MCF 10A (cell line): Measurements from ENCODE around the gene ARHGAP10. TPM values are rescaled to one million over a fixed set of nuclear protein-coding genes. Genes with fewer than 3 reads are reported as not detected.

Experiments
- BruUV-seq: library from RNA; stranded (reverse); fragments of 400-500 nt; replicated peaks from 2 replicates; lab custom pipeline; 2021; lab: Mats Ljungman, UMichigan
- CTCF ChIA-PET: fragments of 300-600 bp; sonication (Branson Sonifier 250); formaldehyde crosslinking; extraction: SDS; loops from one replicate; lab custom pipeline; 2021; ENCODE audit warnings: antibody characterized with exemption, inconsistent platforms; lab: Yijun Ruan, JAX
- POLR2A ChIA-PET: fragments of 300-600, 350-650 bp; sonication (Branson Sonifier 250); formaldehyde crosslinking; extraction: SDS; loops from one replicate; lab custom pipeline; 2020; ENCODE audit warnings: antibody characterized with exemption, inconsistent platforms; lab: Yijun Ruan, JAX
- DNase-seq: peaks from one replicate; pipeline ENCODE4 v3.0.0-alpha.2; 2018; ENCODE audit not compliant: unreplicated experiment
- H3K27ac Mint-ChIP-seq: one replicate; pipeline ENCODE4 v1.8.0; 2022; ENCODE audit warnings: mild to moderate bottlenecking, low read depth, mixed read lengths; ENCODE audit not compliant: unreplicated experiment
- H3K27me3 Mint-ChIP-seq: one replicate; pipeline ENCODE4 v1.8.0; 2022; ENCODE audit warnings: mixed read lengths; ENCODE audit not compliant: insufficient read depth, unreplicated experiment
- H3K36me3 Mint-ChIP-seq: one replicate; pipeline ENCODE4 v1.8.0; 2022; ENCODE audit warnings: mild to moderate bottlenecking, moderate library complexity, mixed read lengths; ENCODE audit not compliant: insufficient read depth, unreplicated experiment
- H3K4me1 Mint-ChIP-seq: one replicate; pipeline ENCODE4 v1.8.0; 2022; ENCODE audit warnings: mixed read lengths; ENCODE audit not compliant: insufficient read depth, unreplicated experiment
- H3K4me3 Mint-ChIP-seq: one replicate; pipeline ENCODE4 v1.8.0; 2022; ENCODE audit warnings: mild to moderate bottlenecking, moderate library complexity, mixed read lengths; ENCODE audit not compliant: unreplicated experiment
- H3K9me3 Mint-ChIP-seq: one replicate; pipeline ENCODE4 v1.8.0; 2022; ENCODE audit warnings: mixed read lengths; ENCODE audit not compliant: unreplicated experiment
- intact Hi-C: fragments of 100-400 bp; cut with micrococcal nuclease; formaldehyde crosslinking; loops from 2 replicates; pipeline ENCODE4 v1.14.1; 2022
- total RNA-seq: library from RNA; stranded (reverse); gene quantifications from 2 replicates; pipeline ENCODE4 v1.2.3, GENCODE V29; 2022
- TF ChIP-seq, protein P1 (sequence below): fragments of 200-600 bp; IDR thresholded peaks from one replicate; pipeline ENCODE4 v1.8.0; 2022; ENCODE audit warnings: antibody characterized with exemption, mild to moderate bottlenecking; ENCODE audit not compliant: unreplicated experiment

ARHGAP10 gene
- total RNA-seq, 1 experiment from 2014 or later, result 22.4 TPM

GRCh38 chr4:147863111-147863747, 131.3 kb downstream of the ARHGAP10 start:
- BruUV-seq, result no TSS peak
- H3K4me1 Mint-ChIP-seq, result no peaks in the 10 kb centered on the region
- no peak overlapping the region for H3K27ac Mint-ChIP-seq
- CTCF ChIA-PET, result interaction anchor here (0.5 to 7.7 kb wide), 8 partner anchors 14 to 289 kb away, joined by 3 to 247 read pairs (median 8); no protein-coding TSS in a partner anchor
- peaks cover 57% of the 10 kb centered on the region for H3K36me3 Mint-ChIP-seq
- H3K9me3 Mint-ChIP-seq, result no peaks in the 10 kb centered on the region
- H3K27me3 Mint-ChIP-seq, result no peaks in the 10 kb centered on the region
- H3K4me3 Mint-ChIP-seq, result no peak overlapping the region
- DNase-seq, result no peak
- POLR2A ChIA-PET, result interaction anchor here (0.7 to 1.3 kb wide), 2 partner anchors 41 to 179 kb away, joined by 3 to 6 read pairs; partner anchors contain the start of gene PRMT9
- TF ChIP-seq, protein P1, sequence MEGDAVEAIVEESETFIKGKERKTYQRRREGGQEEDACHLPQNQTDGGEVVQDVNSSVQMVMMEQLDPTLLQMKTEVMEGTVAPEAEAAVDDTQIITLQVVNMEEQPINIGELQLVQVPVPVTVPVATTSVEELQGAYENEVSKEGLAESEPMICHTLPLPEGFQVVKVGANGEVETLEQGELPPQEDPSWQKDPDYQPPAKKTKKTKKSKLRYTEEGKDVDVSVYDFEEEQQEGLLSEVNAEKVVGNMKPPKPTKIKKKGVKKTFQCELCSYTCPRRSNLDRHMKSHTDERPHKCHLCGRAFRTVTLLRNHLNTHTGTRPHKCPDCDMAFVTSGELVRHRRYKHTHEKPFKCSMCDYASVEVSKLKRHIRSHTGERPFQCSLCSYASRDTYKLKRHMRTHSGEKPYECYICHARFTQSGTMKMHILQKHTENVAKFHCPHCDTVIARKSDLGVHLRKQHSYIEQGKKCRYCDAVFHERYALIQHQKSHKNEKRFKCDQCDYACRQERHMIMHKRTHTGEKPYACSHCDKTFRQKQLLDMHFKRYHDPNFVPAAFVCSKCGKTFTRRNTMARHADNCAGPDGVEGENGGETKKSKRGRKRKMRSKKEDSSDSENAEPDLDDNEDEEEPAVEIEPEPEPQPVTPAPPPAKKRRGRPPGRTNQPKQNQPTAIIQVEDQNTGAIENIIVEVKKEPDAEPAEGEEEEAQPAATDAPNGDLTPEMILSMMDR, result no peak
- intact Hi-C loops, result no loop called here

DNA sequence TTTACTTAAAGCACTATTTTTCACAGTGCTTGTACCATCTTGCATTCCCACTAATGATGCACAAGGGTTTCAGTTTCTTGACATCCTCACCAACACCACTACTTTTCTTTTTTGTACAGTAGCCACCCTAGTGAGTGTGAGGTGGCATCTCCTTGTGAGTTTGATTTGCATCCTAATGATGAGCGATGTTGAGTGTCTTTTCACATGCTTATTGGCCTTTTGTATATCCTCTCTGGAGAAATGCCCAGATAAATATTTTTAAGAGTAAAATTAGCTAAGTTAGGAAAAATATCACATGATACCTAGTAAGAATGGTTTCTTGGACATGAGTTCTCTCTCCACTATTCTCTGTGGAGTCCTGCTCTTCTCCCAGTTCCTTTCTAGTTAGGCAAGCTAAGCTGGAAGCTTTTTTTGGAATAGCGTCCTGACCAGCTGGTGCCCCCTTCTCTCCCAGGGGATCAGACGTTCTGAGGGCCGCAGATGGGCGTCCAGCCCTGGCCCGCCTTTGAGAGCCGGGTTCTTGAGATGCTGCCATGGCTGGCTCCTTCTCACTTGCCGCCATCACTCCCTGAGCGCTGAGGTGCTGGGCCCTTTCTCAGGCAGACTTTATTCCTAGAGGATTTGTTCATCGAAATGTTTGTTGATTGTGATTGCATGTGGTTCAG, 132.1 kb downstream of the ARHGAP10 start:
- POLR2A ChIA-PET, result interaction anchor here (0.5 to 1.3 kb wide), 3 partner anchors 31 to 180 kb away, joined by 3 to 6 read pairs (median 3); partner anchors contain the start of gene PRMT9

GRCh38 chr4:147864607-147865006, 132.7 kb downstream of the ARHGAP10 start:
- no TSS peak for BruUV-seq
- H3K27me3 Mint-ChIP-seq, result no peaks in the 10 kb centered on the region

More for the DNA sequence above, 132.1 kb downstream of the ARHGAP10 start:
- no TSS peak for BruUV-seq
- peaks cover 59% of the 10 kb centered on the region for H3K36me3 Mint-ChIP-seq
- H3K9me3 Mint-ChIP-seq, result no peaks in the 10 kb centered on the region
- no peak overlapping the region for H3K4me3 Mint-ChIP-seq
- intact Hi-C loops, result no loop called here
- CTCF ChIA-PET, result interaction anchor here (0.5 to 7.7 kb wide), 11 partner anchors 14 to 289 kb away, joined by 3 to 247 read pairs (median 7); partner anchors contain the start of gene ARHGAP10
- no peaks in the 10 kb centered on the region for H3K4me1 Mint-ChIP-seq
- H3K27me3 Mint-ChIP-seq, result no peaks in the 10 kb centered on the region
- no peak for DNase-seq
- TF ChIP-seq, protein P1, result no peak
- no peak overlapping the region for H3K27ac Mint-ChIP-seq

More at GRCh38 chr4:147864607-147865006, 132.7 kb downstream of the ARHGAP10 start:
- no peak overlapping the region for H3K4me3 Mint-ChIP-seq
- TF ChIP-seq, protein P1, result no peak
- DNase-seq, result no peak
- POLR2A ChIA-PET, result interaction anchor here (0.6 to 3.4 kb wide), 3 partner anchors 132 to 181 kb away, joined by 3 to 24 read pairs (median 6); partner anchors contain the start of genes ARHGAP10 and PRMT9
- H3K4me1 Mint-ChIP-seq, result no peaks in the 10 kb centered on the region
- H3K36me3 Mint-ChIP-seq, result peaks cover 55% of the 10 kb centered on the region
- H3K9me3 Mint-ChIP-seq, result no peaks in the 10 kb centered on the region
- H3K27ac Mint-ChIP-seq, result no peak overlapping the region
- CTCF ChIA-PET, result interaction anchor here (1.2 to 7.7 kb wide), 13 partner anchors 8 to 767 kb away, joined by 3 to 247 read pairs (median 24); partner anchors contain the start of gene ARHGAP10
- intact Hi-C loops, result loop anchor here (5.0 kb wide), 1 partner anchor 752 kb away; no protein-coding TSS in a partner anchor
